Measurements from ENCODE around the gene LRRTM3. TPM values are rescaled to one million over a fixed set of nuclear protein-coding genes. Genes with fewer than 3 reads are reported as not detected.

Gene LRRTM3
- total and polyA plus RNA-seq, 2 experiments from 2014 or later: 0.21 to 0.37 TPM

- Histone ChIP-seq H3K9me2 (ENCODE audit: insufficient read depth) (0 out of 2 replicates have a peak, but pooled peaks cover 2% of the 10 kb centered on the region), H3K4me2 (no peak overlapping the region), H3F3A (replicated peaks; ENCODE audit: low read depth) (no peaks in the 10 kb centered on the region), H3K36me3 (ENCODE audit: insufficient read depth) (no peaks in the 10 kb centered on the region), H3K4me3 (no peak overlapping the region), H3K79me2 (replicated peaks; ENCODE audit: insufficient read depth) (no peaks in the 10 kb centered on the region), H3K27ac (ENCODE audit: low read depth) (no peak overlapping the region), H4K20me1 (replicated peaks; ENCODE audit: insufficient read depth) (no peaks in the 10 kb centered on the region), H3K27me3 (ENCODE audit: insufficient read depth) (no peaks in the 10 kb centered on the region), H2AFZ (no peak overlapping the region), H3K4me1 (ENCODE audit: insufficient read depth) (no peaks in the 10 kb centered on the region; the same call in 1 of the 2 replicates)
- ATAC-seq: no peak
- Mint-ChIP-seq H3K27ac (no peak overlapping the region), H3K27me3 (ENCODE audit: insufficient read depth, low read depth, poor library complexity) (no peaks in the 10 kb centered on the region), H3K4me3 (no peak overlapping the region), H3K36me3 (ENCODE audit: low read depth) (no peaks in the 10 kb centered on the region), H3K4me1 (peaks cover 8% of the 10 kb centered on the region; the same call in 2 of the 3 replicates), H3K9me3 (no peaks in the 10 kb centered on the region)
- no peak for DNase-seq (ENCODE audit: low spot score)
- TF ChIP-seq EZH2phosphoT487 (IDR thresholded peaks at IDR 0.05; ENCODE audit: unreplicated experiment) (no peak), ZNF331 (CRISPR knock-in tag; IDR thresholded peaks at IDR 0.05; ENCODE audit: low read depth) (no peak), CTCF (conservative IDR thresholded peaks at IDR 0.05; ENCODE audit: low read depth in 2 of 2) (no peak), JUNB (IDR thresholded peaks at IDR 0.05; ENCODE audit: unreplicated experiment) (no peak), POLR2AphosphoS5 (IDR thresholded peaks at IDR 0.05; ENCODE audit: low read depth) (no peak), REST (IDR thresholded peaks at IDR 0.05; ENCODE audit: unreplicated experiment) (no peak), NANOG (IDR thresholded peaks at IDR 0.05; ENCODE audit: borderline replicate concordance) (no peak), EZH2 (IDR thresholded peaks at IDR 0.05; ENCODE audit: low read depth, unreplicated experiment) (no peak), ZNF462 (CRISPR knock-in tag; IDR thresholded peaks at IDR 0.05) (no peak), ZNF114 (CRISPR knock-in tag; IDR thresholded peaks at IDR 0.05) (no peak), CREB1 (CRISPR knock-in tag; IDR thresholded peaks at IDR 0.05; ENCODE audit: low read depth) (no peak), STAT1 (IDR thresholded peaks at IDR 0.05; ENCODE audit: unreplicated experiment) (no peak)
- TF ChIP-seq, protein P1, sequence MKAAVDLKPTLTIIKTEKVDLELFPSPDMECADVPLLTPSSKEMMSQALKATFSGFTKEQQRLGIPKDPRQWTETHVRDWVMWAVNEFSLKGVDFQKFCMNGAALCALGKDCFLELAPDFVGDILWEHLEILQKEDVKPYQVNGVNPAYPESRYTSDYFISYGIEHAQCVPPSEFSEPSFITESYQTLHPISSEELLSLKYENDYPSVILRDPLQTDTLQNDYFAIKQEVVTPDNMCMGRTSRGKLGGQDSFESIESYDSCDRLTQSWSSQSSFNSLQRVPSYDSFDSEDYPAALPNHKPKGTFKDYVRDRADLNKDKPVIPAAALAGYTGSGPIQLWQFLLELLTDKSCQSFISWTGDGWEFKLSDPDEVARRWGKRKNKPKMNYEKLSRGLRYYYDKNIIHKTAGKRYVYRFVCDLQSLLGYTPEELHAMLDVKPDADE (IDR thresholded peaks at IDR 0.05): no peak
These were observed 215.5 kb downstream of the LRRTM3 start for GRCh38 chr10:67141300-67141699.
